Activated effector memory CD4-positive, alpha-beta T cell treated with Interleukin-2 at 50 U/mL for 16 hours (primary cell): ENCODE results near the gene ZNF778.
"Not testable (repeated sequence)": the region's sequence is repeated elsewhere in the genome, so short reads cannot be mapped to it uniquely, and the experiment has no call there.

Source experiments
- DNase-seq: peaks from one replicate; pipeline ENCODE4 v3.0.0-alpha.2; 2020

Gene ZNF778

GRCh38 chr16:89219365-89219764, 1.9 kb downstream of the ZNF778 start:
- DNase-seq = no peak

DNA sequence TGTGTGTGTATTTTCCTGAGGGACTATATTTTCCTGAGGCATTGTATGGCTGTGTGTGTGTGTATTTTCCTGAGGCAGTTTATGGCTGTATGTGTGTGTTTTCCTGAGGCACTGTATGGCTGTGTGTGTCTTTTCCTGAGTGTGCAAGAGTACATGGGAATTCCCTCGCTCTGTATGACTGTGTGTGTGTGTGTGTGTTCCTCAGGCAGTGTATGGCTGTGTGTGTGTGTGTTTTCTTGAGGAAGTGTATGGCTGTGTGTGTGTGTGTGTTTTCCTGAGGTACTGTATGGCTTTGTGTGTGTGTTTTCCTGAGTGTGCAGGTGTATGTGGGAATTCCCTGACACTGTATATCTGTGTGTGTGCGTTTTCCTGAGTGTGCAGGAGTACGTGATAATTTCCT, 4.1 kb downstream of the ZNF778 start:
- DNase-seq = no peak

DNA sequence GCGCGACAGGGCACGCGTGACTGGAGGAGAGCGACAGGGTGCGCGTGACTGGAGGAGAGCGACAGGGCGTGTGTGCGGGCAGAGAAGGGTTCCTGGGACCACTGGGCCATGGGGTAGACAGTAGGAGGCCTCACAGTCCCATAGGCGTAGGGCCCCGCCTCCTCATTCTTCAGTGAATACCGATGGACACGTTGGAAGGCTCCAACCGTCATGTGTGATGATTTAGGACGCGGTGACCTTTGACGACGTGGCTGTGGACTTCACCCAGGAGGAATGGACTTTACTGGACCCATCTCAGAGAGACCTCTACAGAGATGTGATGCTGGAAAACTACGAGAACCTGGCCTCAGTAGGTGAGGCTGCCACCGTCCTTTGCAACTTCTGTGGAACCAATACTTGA, 5.4 kb downstream of the ZNF778 start:
- no peak for DNase-seq

- DNase-seq = no peak
These were observed 7.2 kb downstream of the ZNF778 start for GRCh38 chr16:89224665-89225064.

GRCh38 chr16:89230255-89230654, 12.8 kb downstream of the ZNF778 start:
- no peak for DNase-seq

DNA sequence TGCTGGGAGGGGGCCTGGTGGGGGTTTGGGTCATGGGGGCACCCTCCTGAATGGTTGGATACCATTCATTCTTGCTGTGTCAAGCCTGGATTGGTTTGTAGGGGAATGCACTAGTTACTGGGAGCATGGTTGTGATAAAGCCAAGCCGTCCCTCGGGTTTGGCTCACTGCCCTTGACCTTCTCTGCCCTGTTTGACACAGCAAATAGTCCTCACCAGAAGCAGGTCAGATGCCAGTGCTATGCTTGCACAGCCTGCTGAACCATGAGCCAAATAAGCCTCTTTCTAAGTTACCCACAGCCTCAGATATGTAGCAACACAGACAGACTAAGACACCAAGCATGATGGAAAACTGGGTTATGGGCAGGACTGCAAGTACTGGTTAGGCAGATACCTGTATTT, 14.6 kb downstream of the ZNF778 start:
- no peak for DNase-seq

GRCh38 chr16:89233678-89234490, 16.4 kb downstream of the ZNF778 start:
- no peak for DNase-seq

DNA sequence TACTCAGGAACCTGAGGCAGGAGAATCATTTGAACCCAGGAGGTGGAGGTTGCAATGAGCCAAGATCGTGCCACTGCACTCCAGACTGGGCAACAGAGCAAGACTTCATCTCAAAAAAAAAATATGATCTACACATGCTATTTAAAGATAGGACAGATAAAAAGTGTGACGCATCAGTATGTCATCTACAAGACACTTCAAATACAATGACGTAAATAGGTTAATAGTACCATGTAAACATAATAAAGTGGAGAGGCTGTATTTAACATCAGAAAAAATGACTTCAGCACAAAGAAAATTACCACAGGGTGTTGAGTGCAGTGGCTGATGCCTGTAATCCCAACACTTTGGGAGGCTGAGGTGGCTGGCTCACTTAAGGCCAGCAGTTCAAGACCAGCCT, 20.2 kb downstream of the ZNF778 start:
- no peak for DNase-seq

GRCh38 chr16:89241187-89242007, 23.9 kb downstream of the ZNF778 start:
- peak; percentile 73 for DNase-seq

- DNase-seq = no peak
These were observed 25.3 kb downstream of the ZNF778 start for GRCh38 chr16:89242795-89243200.

DNA sequence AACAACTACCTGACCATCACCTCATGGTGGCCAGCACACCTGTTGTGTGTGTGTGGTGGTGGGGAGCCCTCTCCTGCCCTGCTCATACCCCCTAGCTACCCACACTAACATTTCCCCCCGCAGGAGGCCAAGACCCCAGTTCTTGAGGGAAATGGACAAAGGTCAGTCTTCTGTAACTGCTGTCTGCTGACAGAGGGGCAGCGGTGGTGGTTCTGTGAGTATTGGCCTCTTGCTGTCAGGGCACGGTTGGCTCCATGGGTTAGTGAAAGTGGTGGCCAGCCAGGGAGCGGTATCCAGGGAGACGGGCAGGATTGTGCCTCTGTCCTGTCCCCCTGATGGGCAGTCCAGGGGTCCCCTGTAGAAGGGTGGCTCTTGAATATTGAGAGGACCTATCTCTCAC, 26.2 kb downstream of the ZNF778 start:
- no peak for DNase-seq

GRCh38 chr16:89244264-89244663, 26.8 kb downstream of the ZNF778 start:
- DNase-seq = not testable (repeated sequence)

DNA sequence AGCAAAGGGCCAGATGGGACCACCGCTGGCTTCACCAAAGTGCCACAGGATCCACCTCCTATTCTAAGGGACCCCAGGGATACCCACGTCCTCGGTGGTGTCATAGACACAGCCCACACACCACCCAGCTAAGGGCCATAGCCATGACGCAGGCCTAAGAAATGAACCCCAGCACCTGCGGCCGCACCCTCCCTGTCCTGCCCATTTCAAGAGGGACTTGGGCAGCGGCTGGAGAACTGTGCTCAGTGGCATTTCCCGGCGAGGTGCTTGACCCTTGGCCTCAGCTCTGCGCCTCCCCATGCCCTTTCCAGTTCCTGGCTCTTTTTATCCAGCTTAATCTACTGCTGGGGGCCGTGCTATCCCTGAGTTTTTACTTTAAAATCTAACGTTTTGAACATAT, 27.3 kb downstream of the ZNF778 start:
- DNase-seq = no peak

DNA sequence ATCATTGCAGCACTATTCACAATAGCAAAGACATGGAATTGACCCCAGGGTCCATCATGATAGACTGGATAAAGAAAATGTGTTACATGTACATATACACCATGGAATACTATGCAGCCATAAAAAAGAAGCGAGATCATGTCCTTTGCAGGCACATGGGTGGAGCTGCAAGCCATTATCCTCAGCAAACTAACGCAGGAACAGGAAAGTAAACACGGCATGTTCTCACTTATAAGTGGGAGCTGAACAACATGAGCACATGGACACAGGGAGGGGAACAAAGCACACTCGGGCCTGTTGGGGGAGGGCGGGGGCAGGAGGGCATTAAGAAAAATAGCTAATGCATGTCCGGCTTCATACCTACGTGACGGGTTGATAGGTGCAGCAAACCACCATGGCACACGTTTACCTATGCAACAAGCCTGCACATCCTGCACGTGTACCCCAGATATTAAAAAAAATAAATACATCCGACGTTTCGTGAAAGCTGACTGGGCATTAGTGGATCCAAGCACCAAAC, 28.9 kb downstream of the ZNF778 start:
- DNase-seq = no peak

DNA sequence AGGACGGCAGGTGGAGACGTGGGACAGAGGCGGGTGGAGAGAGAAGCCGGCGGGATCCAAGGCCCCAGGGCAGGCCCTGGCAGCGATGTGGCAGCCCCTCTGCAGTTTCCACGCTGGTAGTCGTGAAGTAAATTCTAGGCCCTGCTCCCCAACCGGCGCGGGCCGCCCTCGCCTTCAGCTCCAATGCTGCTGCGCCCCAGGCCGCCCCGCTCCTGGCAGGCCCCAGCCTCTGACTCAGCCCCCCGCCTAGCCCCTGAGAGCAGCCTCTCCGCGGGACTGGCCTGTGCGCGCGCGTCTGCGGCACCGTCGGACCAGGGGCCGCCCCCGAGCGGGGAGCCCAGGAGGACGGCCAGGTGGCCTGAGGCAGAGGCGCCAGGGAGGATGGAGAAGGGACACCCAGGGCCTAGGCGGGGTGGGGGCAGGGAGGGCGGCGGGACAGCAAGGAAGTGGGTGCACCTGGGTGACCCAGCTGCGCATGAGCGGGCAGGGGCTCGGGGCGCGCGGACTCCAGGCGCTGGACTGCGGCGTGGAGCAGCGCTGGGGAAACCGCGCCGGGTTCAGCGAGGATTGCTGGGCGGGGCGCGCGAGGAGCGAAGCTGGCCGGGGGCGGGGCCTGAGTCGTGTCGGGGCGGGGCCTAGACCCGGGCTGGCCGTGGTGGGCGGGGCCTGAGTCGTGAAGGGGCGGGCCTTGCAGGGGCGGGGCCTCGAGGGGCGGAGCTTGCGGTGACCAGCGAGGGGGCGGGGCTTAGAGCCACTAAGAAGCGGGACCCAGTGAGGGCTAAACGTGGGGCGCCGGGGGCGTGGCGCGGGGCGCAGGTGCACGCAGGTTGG, 29.6 kb downstream of the ZNF778 start:
- peak; percentile 91 for DNase-seq

DNA sequence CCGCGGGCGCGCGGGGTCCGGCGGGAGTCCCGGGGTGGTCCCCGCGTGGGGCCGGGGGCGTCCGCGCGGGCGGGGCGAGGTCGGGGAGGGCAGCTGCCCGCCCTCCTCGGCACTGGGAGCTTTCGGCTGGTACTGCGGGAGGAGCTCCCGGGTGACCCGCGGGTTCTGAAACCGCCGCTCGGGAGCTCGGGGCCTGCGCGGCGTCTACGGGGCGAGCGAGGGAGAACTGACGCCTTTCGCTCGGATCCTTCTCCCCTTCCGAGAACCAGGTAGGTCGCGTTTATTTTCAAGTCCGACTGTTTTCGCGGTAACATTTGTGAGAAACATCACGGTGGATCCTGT, 30.2 kb downstream of the ZNF778 start:
- not testable (repeated sequence) for DNase-seq

DNA sequence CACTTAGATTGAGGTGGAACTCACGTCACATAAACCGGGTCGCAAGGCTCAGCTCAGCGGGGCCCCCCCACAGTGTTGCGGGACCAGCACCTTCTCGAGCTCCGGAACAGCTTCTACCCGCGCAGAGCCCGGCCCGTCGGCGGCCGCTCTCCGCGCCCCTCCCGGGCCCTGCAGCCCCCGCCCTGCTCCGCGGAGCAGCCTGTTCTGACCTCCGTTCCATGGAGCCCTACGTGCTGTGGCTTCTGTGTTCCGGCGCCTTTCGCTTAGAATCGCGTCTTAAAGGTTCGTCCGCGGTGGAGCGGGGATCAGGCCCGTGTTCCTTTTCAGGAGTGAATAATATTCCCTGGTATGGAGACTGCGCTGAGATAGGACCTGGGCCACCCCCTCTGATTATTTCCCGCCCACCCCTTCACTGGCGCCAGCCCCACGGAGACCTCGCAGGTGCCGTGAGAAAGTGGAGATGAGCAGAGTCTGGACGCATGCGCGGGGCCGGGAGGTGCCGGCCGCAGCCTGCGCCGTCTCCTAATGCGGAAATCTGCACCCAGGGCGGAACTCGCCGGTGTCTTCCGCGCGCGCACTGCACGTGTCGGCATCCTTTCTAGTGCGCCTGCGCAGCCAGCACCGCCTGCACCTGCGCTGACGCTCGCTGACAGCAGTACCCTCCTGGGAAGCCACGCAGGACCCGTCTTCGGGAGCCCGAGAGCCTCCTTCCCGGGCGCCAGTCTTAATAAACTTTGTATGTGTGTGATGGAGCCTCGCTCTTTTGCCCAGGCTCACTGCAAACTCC, 30.9 kb downstream of the ZNF778 start:
- DNase-seq = no peak

- DNase-seq = no peak
These were observed 36.2 kb downstream of the ZNF778 start for GRCh38 chr16:89253548-89254287.

DNA sequence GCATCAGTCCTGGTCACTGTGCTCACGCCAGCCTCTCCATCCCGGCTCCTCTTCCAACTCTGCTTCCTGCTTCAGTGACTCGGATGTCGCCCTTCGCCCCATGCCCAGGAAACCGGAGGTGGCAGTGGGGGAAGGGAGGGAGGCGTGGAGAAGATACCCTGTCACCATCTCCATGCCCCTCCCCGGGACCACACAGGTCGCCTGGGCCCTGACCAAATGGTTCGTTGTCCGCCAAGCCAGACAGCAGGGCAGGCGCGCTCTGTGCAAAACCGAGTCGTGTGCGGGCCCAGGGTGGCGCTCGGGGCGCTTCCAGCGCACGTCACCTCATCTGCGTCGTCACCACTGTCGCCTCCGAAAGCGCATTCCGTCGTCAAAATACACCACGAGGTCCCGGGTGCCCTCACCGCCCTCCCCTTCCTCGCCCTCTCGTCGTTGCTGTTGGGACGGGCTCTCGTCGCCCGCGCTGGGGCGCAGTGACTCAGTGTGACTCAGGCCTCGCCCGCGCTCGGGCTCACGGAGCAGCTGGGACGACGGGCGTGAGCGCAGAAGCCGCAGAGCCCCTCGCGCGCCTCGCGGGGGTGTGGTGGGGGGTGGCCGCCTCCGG, 39.2 kb downstream of the ZNF778 start:
- DNase-seq = peak; percentile 52

GRCh38 chr16:89257281-89257731, 39.8 kb downstream of the ZNF778 start:
- DNase-seq = no peak
